Keratinocyte (primary cell): ENCODE data around the gene DLX3. TPM values are rescaled to one million over a fixed set of nuclear protein-coding genes. Genes with fewer than 3 reads are reported as not detected.

ENCODE experiments used
- DNase-seq: peaks from one replicate; pipeline ENCODE4 v3.0.0-alpha.2; 2011; ENCODE audit warnings: low read depth, missing footprints, low spot score
- FAIRE-seq: peaks from 2 replicates; lab custom pipeline; 2011; peaks lifted over from hg19 to GRCh38; lab: Jason Lieb, UNC
- H2AFZ ChIP-seq: 2 replicates; pipeline ENCODE4 v1.6.0; 2012; ENCODE audit warnings: low read length, control low read depth, inconsistent platforms; ENCODE audit not compliant: control insufficient read depth
- H3K27ac ChIP-seq: 2 replicates; pipeline ENCODE4 v1.5.1; 2011; ENCODE audit warnings: low read length; ENCODE audit not compliant: control insufficient read depth, insufficient read depth
- H3K27me3 ChIP-seq: 3 replicates; pipeline ENCODE4 v1.6.0; 2011; ENCODE audit warnings: low read length; ENCODE audit not compliant: control insufficient read depth, insufficient read depth; ENCODE audit errors: extremely low read depth
- H3K36me3 ChIP-seq, 2 experiments: 2 replicates in 1 of 2; 3 replicates in 1 of 2; pipeline ENCODE4 v1.5.1; 2011; ENCODE audit warnings: low read length in 2 of 2, mild to moderate bottlenecking in 1 of 2; ENCODE audit not compliant: control insufficient read depth in 2 of 2, insufficient read depth in 2 of 2; ENCODE audit errors: extremely low read depth in 1 of 2
- H3K4me1 ChIP-seq: 3 replicates; pipeline ENCODE4 v1.5.1; 2011; ENCODE audit warnings: low read length; ENCODE audit not compliant: control insufficient read depth, insufficient read depth; ENCODE audit errors: extremely low read depth
- H3K4me2 ChIP-seq: 3 replicates; pipeline ENCODE4 v1.6.0; 2011; ENCODE audit warnings: low read depth, low read length; ENCODE audit not compliant: control insufficient read depth, insufficient read depth; ENCODE audit errors: extremely low read depth
- H3K4me3 ChIP-seq, 3 experiments: fragments of 200-600 bp in 1 of 3; sonication (generic) in 1 of 3; 2 replicates in 2 of 3; 3 replicates in 1 of 3; pipeline ENCODE4 v1.5.1; 2011 to 2016; ENCODE audit warnings: low read length in 3 of 3, mild to moderate bottlenecking in 3 of 3, control low read depth in 2 of 3, inconsistent platforms in 1 of 3, low read depth in 1 of 3, mixed read lengths in 1 of 3, mixed run types in 1 of 3, moderate library complexity in 1 of 3; ENCODE audit not compliant: control insufficient read depth in 2 of 3, insufficient read depth in 2 of 3; ENCODE audit errors: extremely low read depth in 1 of 3
- H3K79me2 ChIP-seq: 2 replicates; pipeline ENCODE4 v1.6.0; 2012; ENCODE audit warnings: low read length; ENCODE audit not compliant: control insufficient read depth, insufficient read depth
- H3K9ac ChIP-seq: 3 replicates; pipeline ENCODE4 v1.6.0; 2011; ENCODE audit warnings: low read length; ENCODE audit not compliant: control insufficient read depth, insufficient read depth; ENCODE audit errors: extremely low read depth
- H3K9me1 ChIP-seq: 3 replicates; pipeline ENCODE4 v1.6.0; 2011; ENCODE audit warnings: low read length; ENCODE audit not compliant: control insufficient read depth, insufficient read depth; ENCODE audit errors: extremely low read depth
- H3K9me3 ChIP-seq: 2 replicates; pipeline ENCODE4 v1.5.1; 2012; ENCODE audit warnings: low read depth, low read length; ENCODE audit not compliant: control insufficient read depth
- H4K20me1 ChIP-seq: 3 replicates; pipeline ENCODE4 v1.6.0; 2011; ENCODE audit warnings: low read length; ENCODE audit not compliant: control insufficient read depth, insufficient read depth; ENCODE audit errors: extremely low read depth
- EZH2 ChIP-seq: IDR thresholded peaks from one replicate; pipeline ENCODE4 v1.6.1; 2012; ENCODE audit warnings: inconsistent platforms, mild to moderate bottlenecking, low read length, moderate library complexity
- dilution Hi-C: fragments of 300-500 bp; cut with MboI; formaldehyde crosslinking; loops from one replicate; pipeline ENCODE4 v1.7.0; 2020; ENCODE audit warnings: low sequenced_read_pairs; ENCODE audit not compliant: extremely low pct_ligation_motif_present
- polyA plus RNA-seq, 5 experiments: library from polyadenylated mRNA; depleted of rRNA in 3 of 5; stranded (reverse) in 3 of 5; stranded (forward) in 1 of 5; unstranded in 1 of 5; fragments of >200 nt; gene quantifications; 1 replicate in 1 of 5; 2 replicates in 3 of 5; 3 replicates in 1 of 5; pipeline versions ENCODE4 v1.2.1 to v1.2.3, GENCODE V29; 2011 to 2012; ENCODE audit warnings: missing spikeins in 2 of 5, low read depth in 1 of 5, low replicate concordance in 1 of 5
- TF ChIP-seq, protein P1 (sequence below), 3 experiments: IDR thresholded peaks in 1 of 3; conservative IDR thresholded peaks in 1 of 3; optimal IDR thresholded peaks in 1 of 3; 2 replicates in 2 of 3; 3 replicates in 1 of 3; pipeline versions ENCODE3 to v1.5.1; 2011; ENCODE audit warnings: low read length in 3 of 3, mild to moderate bottlenecking in 3 of 3, moderate library complexity in 2 of 3, control low read depth in 1 of 3, inconsistent platforms in 1 of 3; ENCODE audit not compliant: insufficient read depth in 2 of 3; ENCODE audit errors: extremely low read depth in 1 of 3

Gene DLX3
- polyA plus RNA-seq, 1 donor (not counting 4 experiments of a cell fraction or from before 2014, with no cell fraction given) = 0.72 TPM

DNA sequence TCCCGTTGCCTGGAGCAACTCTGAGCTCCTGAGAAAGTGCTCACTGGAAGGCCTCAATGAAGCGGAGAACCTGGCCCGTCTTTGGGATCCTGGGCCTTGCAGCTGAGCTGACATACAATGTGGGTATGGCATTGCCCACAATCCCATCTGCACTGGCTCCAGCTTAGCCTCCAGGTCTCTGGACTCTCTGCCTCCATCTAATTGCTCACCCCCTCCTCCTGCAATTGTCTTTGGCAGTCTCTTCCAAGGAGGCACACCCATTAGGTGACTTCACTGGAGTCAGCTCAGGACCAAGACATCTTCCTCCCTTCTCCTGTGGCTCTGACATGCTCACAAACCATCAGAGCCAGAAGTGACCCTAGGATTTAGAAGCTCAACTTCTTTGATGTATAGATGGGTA, 24.5 kb downstream of the DLX3 start:
- FAIRE-seq (no peak), DNase-seq (no peak)
- Histone ChIP-seq H3K79me2 (no peaks in the 10 kb centered on the region), H3K36me3 (no peaks in the 10 kb centered on the region), H3K4me3 (no peak overlapping the region), H3K27ac (no peak overlapping the region), H3K27me3 (peaks cover 81% of the 10 kb centered on the region), H3K4me1 (peaks cover 10% of the 10 kb centered on the region), H4K20me1 (no peaks in the 10 kb centered on the region), H3K9ac (no peak overlapping the region), H3K9me3 (no peaks in the 10 kb centered on the region), H3K4me2 (no peak overlapping the region), H3K9me1 (peaks cover 1% of the 10 kb centered on the region), H2AFZ (no peak overlapping the region)
- dilution Hi-C loops = no loop called here
- TF ChIP-seq, protein P1, sequence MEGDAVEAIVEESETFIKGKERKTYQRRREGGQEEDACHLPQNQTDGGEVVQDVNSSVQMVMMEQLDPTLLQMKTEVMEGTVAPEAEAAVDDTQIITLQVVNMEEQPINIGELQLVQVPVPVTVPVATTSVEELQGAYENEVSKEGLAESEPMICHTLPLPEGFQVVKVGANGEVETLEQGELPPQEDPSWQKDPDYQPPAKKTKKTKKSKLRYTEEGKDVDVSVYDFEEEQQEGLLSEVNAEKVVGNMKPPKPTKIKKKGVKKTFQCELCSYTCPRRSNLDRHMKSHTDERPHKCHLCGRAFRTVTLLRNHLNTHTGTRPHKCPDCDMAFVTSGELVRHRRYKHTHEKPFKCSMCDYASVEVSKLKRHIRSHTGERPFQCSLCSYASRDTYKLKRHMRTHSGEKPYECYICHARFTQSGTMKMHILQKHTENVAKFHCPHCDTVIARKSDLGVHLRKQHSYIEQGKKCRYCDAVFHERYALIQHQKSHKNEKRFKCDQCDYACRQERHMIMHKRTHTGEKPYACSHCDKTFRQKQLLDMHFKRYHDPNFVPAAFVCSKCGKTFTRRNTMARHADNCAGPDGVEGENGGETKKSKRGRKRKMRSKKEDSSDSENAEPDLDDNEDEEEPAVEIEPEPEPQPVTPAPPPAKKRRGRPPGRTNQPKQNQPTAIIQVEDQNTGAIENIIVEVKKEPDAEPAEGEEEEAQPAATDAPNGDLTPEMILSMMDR (optimal IDR thresholded peaks at IDR 0.05 in 1 of 3, IDR thresholded peaks at IDR 0.05 in 1 of 3, conservative IDR thresholded peaks at IDR 0.05 in 1 of 3; ENCODE audit: extremely low read depth in 1 of 3, insufficient read depth in 2 of 3, low read length in 3 of 3) = no peak
- no peak for TF ChIP-seq EZH2

DNA sequence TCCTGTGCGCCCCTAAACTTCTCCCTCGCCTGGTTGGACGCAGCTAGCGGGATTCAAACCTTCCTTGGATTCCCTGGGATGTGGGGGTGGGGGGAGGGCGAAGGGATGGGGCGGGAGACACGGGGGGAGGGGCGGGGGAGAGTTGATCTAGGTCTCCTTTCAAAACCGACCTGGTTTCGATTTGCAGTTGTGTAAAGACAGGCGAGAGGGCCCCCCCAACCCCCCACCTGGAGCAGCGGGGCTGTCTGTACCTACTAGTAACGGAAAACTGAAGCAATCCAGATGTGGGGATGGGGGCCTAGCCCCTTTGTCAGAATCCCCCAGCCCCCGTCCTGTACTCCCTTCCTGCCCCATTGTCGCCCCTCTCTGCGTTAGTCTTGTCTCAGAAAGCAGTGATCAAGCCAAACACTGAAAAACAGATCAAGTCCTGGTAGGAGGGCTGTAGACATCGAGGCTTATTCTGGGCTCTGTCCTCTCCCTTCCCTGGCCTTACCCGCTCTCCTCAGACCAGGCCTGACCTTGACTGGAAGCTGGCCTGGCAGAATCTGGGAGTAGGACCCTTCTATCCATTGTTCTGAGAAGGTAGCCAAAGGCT, 25.1 kb downstream of the DLX3 start:
- no peaks in the 10 kb centered on the region for H3K36me3 ChIP-seq
- no peak overlapping the region for H3K9ac ChIP-seq
- no peaks in the 10 kb centered on the region for H3K9me3 ChIP-seq
- H3K4me1 ChIP-seq = peaks cover 10% of the 10 kb centered on the region
- FAIRE-seq (no peak), DNase-seq (no peak)
- no peaks in the 10 kb centered on the region for H3K79me2 ChIP-seq
- H2AFZ ChIP-seq = no peak overlapping the region
- H3K4me2 ChIP-seq = no peak overlapping the region
- dilution Hi-C loops = no loop called here
- H4K20me1 ChIP-seq = no peaks in the 10 kb centered on the region
- peaks cover 86% of the 10 kb centered on the region for H3K27me3 ChIP-seq
- TF ChIP-seq, protein P1 (optimal IDR thresholded peaks at IDR 0.05 in 1 of 3, IDR thresholded peaks at IDR 0.05 in 1 of 3, conservative IDR thresholded peaks at IDR 0.05 in 1 of 3; ENCODE audit: extremely low read depth in 1 of 3, insufficient read depth in 2 of 3, low read length in 3 of 3) = no peak
- TF ChIP-seq EZH2 = no peak
- H3K27ac ChIP-seq = no peak overlapping the region
- no peak overlapping the region for H3K4me3 ChIP-seq
- no peaks in the 10 kb centered on the region for H3K9me1 ChIP-seq
